SK-N-SH (cell line): ENCODE data around the gene ANXA1.

Experiments
- CHD2 ChIP-seq: fragments of 150-350 bp; IDR thresholded peaks from 2 replicates; pipeline ENCODE4 v1.6.1; 2018; ENCODE audit warnings: low read length; ENCODE audit not compliant: partially characterized antibody
- CTCF ChIP-seq: fragments of 200-600 bp; sonication (generic); IDR thresholded peaks from 2 replicates; pipeline ENCODE4 v1.6.1; 2017; ENCODE audit warnings: antibody characterized with exemption, mild to moderate bottlenecking, moderate library complexity
- EZH2phosphoT487 ChIP-seq: fragments of 200-600 bp; sonication (generic); IDR thresholded peaks from 2 replicates; pipeline ENCODE4 v1.6.1; 2017; ENCODE audit warnings: low read depth, mixed run types, mild to moderate bottlenecking, antibody characterized with exemption, moderate library complexity, borderline replicate concordance
- MXI1 ChIP-seq: IDR thresholded peaks from 2 replicates; pipeline ENCODE4 v1.6.1; 2012; ENCODE audit warnings: mild to moderate bottlenecking, low read depth, low read length, improper control_type of control experiment
- POLR2AphosphoS5 ChIP-seq: IDR thresholded peaks from 2 replicates; pipeline ENCODE4 v1.6.1; 2012; ENCODE audit warnings: low read depth, low read length
- RAD21 ChIP-seq: IDR thresholded peaks from 2 replicates; pipeline ENCODE4 v1.6.1; 2012; ENCODE audit warnings: mild to moderate bottlenecking, low read length
- SMC3 ChIP-seq: IDR thresholded peaks from 2 replicates; pipeline ENCODE4 v1.6.1; 2012; ENCODE audit warnings: low read depth, low read length, improper control_type of control experiment

GRCh38 chr9:73162987-73163768, 11.5 kb downstream of the ANXA1 start:
- TF ChIP-seq CTCF (no peak), POLR2AphosphoS5 (no peak), SMC3 (no peak), EZH2phosphoT487 (no peak), RAD21 (no peak), MXI1 (no peak), CHD2 (no peak)
